Tibial nerve (tissue), 4 donors: ENCODE data around the gene STAT5A.

Experiments
- CTCF ChIP-seq, 5 experiments: fragments of 200-600 bp in 3 of 5; fragments of 450-650 bp in 2 of 5; sonication (generic) in 3 of 5; IDR thresholded peaks; one replicate each; pipeline ENCODE4 v1.5.1; 2016 to 2019; ENCODE audit warnings: antibody characterized with exemption in 5 of 5, mild to moderate bottlenecking in 3 of 5, moderate library complexity in 2 of 5
- EP300 ChIP-seq, 2 donors: sonication (generic); formaldehyde crosslinking; IDR thresholded peaks; one replicate each; pipeline ENCODE4 v1.6.1; 2017; ENCODE audit warnings: antibody characterized with exemption in 2 of 2, mild to moderate bottlenecking in 1 of 2
- POLR2A ChIP-seq, 2 donors: fragments of 450-650 bp; IDR thresholded peaks; one replicate each; pipeline ENCODE4 v1.6.1; 2017; ENCODE audit warnings: antibody characterized with exemption in 2 of 2, mild to moderate bottlenecking in 2 of 2, moderate library complexity in 2 of 2

DNA sequence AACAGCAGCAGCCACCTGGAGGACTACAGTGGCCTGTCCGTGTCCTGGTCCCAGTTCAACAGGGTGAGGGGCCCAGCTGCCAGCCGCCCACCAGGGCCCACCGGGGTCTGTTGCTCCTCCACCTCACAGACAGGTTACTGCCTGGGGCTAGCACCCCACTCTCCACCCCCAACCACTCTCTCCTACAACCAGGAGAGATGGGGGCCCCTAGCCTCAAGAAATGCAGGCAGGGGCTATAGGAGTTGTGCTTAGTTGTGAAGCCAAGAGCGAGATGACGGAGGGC lies 18.0 kb downstream of the STAT5A start:
- TF ChIP-seq CTCF (IDR thresholded peaks at IDR 0.05) (no peak), POLR2A (IDR thresholded peaks at IDR 0.05) (no peak), EP300 (IDR thresholded peaks at IDR 0.05) (no peak)
